HG03521 (cell line): ENCODE measurements around the gene TFDP2.

ENCODE experiments used
- ATAC-seq: cut with Tn5 transposase; IDR thresholded peaks from one replicate; pipeline ENCODE4 v1.9.1; 2021; ENCODE audit warnings: mild to moderate bottlenecking, moderate library complexity; ENCODE audit not compliant: unreplicated experiment

Gene TFDP2

GRCh38 chr3:141972399-141972798 lies 176.9 kb downstream of the TFDP2 start:
- ATAC-seq, result no peak

DNA sequence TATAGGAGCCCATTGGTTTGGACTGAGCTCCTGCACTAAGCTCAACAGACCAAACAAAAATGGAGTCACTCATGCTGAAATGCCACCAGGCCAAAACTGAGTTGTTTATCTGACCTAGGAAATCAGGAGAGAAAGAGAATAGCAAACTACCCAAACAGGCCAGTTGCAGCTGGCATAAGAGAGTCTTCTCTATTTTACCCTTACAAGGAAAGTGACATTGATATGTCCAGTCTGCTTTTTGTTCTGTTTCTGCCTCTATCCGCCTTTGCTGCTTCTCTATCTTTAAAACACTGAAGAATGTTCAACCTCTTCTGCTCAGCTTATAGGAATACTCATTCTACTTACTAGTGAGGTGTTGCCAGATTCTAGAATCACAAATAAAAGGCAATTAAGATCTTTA lies 177.8 kb downstream of the TFDP2 start:
- no peak for ATAC-seq

DNA sequence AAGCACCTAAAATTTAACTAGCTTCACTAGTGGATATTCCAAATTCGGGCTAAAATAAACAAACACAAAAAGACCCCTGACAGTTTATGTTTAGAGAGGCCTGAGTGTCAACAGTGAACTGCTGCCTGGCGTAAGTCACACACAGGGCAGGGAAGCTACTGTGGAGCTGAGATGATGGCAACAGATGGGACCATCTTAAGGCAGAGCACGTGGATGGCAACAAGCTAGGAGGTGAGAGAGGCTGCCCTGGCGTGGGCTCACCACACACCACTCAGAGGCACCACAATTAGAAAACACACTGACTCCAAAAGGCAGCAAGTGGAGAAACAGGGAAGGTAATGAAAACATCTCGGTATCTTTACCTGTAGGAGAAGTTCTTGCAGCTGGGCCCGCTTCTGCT lies 179.6 kb downstream of the TFDP2 start:
- no peak for ATAC-seq

DNA sequence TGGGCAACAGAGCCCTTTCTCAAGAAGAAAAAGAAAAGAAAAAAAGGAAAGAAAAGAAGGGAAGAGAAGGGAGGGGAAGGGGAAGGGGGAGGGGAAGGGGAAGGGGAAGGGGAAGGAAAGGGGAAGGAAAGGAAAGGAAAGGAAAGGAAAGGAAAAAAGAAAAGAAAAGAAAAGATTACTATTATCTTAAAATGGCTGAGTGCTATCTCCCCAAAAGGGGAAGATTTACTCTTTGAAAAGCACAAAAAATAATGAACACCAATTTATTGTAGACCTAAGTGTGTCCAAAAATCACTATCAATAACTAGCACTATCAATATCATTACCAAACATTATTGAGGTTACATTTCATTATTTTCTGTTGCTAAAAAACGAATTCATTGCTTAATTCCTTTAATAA lies 183.9 kb downstream of the TFDP2 start:
- no peak for ATAC-seq

- ATAC-seq, result no peak
Observed at GRCh38 chr3:141963301-141963700, 186.0 kb downstream of the TFDP2 start.

DNA sequence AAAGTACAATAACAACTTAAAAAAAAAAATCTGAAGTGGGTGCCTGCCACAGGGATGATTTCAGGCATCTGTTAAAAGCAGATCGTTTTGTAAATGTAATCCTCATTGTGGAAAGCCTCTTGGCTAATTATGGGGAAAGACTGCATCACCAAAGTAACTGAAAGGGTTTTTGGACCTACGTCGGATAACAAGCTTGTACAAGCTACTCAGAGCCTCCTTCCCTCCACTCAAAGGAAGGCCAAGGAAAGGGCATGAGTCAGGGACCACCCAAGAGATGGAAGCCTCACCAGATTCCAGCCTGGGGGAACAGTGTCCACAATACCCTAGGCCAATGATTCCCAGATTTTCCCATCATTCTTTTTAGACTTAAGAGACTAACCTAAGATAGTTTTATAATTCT lies 188.6 kb downstream of the TFDP2 start:
- ATAC-seq, result no peak

DNA sequence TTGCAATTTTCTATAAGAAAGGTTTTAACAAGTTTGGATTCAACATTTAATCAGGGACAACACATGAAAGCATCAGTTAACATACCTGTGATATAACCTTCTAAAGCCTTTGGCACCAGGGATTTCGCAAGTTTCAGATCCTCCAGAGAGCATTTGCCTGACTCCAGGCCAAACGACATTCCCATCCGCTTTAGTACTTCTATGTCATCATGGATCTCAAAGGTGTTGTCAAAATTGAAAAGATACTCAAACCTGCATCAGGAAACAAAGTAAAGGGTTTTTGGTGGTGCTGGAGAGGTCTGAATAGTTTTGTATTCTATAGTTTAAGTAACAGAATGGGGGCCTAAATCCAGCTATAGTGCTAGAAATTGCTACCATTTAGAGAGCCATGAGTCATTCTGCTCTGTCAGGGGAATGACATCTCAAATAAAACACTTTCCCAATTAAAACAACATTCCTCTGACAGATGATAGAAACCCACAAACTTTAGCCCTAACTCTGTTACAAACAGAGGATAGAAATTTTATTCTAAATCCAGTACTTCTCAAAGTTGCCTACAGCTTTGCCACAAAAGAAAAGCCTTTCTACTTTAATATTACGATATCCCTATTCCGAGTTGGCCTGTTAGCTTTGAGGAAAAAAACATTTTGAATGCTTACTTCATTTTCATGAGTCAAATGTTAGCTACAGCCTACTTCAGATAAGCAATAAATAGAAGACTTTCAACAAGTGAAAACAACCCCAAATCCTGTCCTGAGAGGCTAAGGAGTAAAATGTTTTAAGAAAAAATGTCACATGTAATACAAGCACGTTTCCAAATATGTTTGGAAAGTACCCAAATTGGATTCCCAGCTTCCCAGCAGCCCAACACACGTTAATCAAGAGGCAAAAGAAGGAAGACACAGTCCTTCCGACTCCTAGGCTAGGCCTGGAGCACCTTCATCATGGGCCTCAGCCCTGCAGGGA lies 189.5 kb downstream of the TFDP2 start:
- no peak for ATAC-seq

DNA sequence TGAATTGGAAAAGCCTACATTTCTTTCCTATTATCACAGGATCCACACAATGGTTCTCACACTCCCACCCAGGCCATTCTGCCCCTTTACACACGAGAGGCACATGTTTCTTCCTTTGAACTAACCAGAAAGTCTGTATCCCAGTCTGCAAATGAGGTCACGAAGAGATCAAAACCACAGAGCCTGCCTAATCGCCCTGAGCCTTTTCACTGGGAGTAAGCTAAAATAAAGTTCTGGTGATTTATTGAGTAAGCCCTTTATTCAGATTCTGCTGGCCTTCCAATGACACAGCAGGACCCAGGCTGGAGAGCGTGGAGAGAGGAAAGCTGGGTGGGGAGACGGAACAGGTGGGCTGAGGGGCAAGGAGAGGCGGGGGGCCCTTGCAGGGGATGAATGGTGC lies 194.2 kb downstream of the TFDP2 start:
- ATAC-seq, result no peak

DNA sequence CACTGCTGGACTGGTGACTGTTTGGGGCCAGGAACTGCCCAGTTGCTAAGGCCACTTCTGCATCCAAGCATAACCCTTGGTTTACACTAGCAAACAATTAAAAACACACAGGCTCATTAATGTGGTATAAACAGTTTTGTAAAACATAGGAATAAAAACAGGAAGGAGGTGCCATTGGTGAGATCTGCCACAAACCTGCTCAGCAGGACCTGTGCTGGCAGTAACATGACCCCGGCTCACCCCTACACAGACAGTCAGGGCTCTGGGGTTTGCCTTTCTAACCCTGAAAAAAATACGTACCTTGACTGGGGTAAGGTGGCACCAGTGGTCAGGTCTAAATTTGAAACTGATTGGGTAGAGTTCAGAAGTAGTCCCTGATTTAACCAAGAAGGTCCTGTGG lies 196.7 kb downstream of the TFDP2 start:
- ATAC-seq, result no peak

DNA sequence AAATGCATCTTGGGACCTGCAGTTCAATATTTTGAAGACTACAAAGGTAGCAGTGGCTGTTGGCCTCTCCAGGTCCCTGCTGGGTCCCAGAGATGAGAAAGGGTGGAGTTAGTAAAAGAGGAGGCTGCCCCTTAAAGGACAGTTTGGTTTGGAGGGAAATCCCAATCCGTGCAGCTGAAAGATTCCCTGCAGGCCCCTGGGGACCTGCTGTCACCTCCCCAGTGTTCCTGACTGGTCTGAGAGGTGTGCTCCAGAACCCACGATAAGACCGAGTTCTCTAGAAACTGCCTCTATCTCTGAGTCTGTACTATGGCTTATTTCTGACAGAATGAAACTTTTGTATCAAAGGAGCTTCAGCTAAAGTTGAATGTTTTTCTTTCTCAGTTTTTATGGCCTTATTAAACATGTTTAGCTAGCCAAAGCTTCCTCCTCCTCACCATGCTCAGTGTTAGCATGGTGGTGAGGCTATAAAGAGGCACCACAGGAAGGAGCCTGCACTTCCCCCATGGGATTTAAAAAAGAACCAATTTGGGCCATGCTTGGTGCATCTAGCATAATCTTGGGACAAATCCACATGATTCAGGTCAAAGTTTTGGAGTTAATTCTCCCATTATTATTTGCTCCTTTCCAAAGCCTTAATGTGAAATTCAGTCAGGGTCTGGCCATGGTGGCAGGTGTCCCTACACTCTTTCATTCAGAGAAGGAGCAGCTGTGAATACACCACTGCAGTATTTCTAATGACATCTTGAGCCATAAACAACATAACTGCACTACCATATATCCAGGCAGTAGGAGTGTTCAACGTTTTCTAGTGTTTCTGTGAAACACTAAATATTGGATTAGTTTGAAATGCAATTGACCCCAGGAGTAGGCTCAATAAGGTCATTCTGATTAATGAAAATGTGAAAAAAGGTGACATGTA lies 198.5 kb downstream of the TFDP2 start:
- ATAC-seq, result no peak

GRCh38 chr3:141949972-141950371 lies 199.4 kb downstream of the TFDP2 start:
- no peak for ATAC-seq

- ATAC-seq, result no peak
Observed at GRCh38 chr3:141949399-141949798, 199.9 kb downstream of the TFDP2 start.

GRCh38 chr3:141945726-141946485 lies 203.4 kb downstream of the TFDP2 start:
- ATAC-seq, result no peak

DNA sequence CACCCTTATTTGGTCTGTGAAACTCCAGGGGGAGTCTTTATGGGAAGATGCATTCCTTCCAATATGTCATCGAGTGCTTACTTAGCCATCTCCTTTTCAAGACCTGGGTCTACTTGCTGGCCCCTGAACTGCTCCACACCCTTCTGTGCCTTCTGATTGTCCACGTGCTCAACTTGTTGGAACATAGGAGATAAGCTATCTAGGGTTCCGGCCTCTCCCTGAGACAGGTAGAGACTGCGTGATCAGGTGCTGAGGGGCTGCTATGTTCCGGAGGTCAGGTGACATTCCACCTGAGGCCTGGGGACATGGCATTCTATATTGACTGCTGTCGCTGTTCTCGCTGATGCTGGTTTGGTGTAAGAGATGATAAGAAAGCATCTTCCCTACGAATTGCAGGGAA lies 207.3 kb downstream of the TFDP2 start:
- no peak for ATAC-seq

GRCh38 chr3:141941093-141941492 lies 208.3 kb downstream of the TFDP2 start:
- ATAC-seq, result no peak

- ATAC-seq, result no peak
Observed at GRCh38 chr3:141940194-141940776, 209.1 kb downstream of the TFDP2 start.

DNA sequence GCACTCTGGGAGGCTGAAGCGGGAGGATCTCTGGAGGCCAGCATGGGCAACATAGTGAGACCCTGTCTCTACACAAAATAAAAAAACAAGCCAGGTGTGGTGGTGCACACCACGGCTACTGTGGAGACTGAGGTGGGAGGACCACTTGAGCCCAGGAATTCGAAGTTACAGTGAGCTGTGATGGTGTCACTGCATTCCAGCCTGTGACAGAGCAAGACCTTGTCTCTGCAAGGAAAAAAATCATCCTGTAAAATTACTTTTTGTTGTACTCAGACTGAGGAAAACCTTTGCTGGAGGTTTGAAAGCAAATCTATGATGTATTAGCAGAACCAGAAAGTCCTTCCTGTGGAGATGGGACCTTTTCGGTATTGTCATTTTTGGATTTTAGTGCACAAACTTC lies 209.6 kb downstream of the TFDP2 start:
- no peak for ATAC-seq

- no peak for ATAC-seq
Observed at GRCh38 chr3:141938011-141938500, 211.3 kb downstream of the TFDP2 start.

DNA sequence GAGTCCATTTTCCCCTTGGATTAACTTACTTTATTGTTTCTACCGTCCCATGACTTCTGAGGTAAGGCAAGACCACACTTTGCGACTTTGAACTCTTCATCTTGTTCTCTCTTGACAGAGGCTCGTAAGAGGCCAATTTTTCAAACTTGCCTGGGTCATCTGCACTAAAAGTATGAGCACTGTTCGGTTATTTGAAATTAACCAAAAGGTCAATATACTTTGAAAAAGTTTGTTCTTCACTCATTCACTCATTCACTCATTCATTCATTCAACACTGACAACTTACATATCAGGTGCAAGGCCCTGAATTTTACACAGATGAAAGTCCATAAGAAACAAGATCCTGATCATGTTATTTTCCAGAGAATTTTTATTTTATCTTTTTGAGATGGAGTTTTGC lies 215.0 kb downstream of the TFDP2 start:
- ATAC-seq, result no peak
